GM12878 (cell line): ENCODE measurements around the gene DUSP12. TPM values are rescaled to one million over a fixed set of nuclear protein-coding genes. Genes with fewer than 3 reads are reported as not detected.

ENCODE experiments used
- CBFB ChIP-seq: IDR thresholded peaks from 2 replicates; pipeline ENCODE4 v1.6.1; 2016; ENCODE audit warnings: antibody characterized with exemption, low read depth
- CBX5 ChIP-seq: sonication (generic); IDR thresholded peaks from 2 replicates; pipeline ENCODE4 v1.6.1; 2016; ENCODE audit warnings: low read depth, moderate library complexity, mild to moderate bottlenecking, inconsistent platforms
- CHD1 ChIP-seq: IDR thresholded peaks from 2 replicates; pipeline ENCODE4 v1.6.1; 2012; ENCODE audit warnings: low read depth, low read length, improper control_type of control experiment
- E2F8 ChIP-seq: fragments of 450-650 bp; IDR thresholded peaks from 2 replicates; pipeline ENCODE4 v1.6.1; 2018; ENCODE audit warnings: mild to moderate bottlenecking, low read depth, moderate library complexity; ENCODE audit not compliant: partially characterized antibody
- EED ChIP-seq: sonication (generic); IDR thresholded peaks from 2 replicates; pipeline ENCODE4 v1.6.1; 2016; ENCODE audit warnings: antibody characterized with exemption, low read depth
- ETV6 ChIP-seq, 2 experiments: fragments of 450-650 bp in 1 of 2; IDR thresholded peaks in 1 of 2; conservative IDR thresholded peaks in 1 of 2; 2 replicates each; pipeline ENCODE4 v1.6.1; 2014; ENCODE audit warnings: antibody characterized with exemption in 1 of 2, borderline replicate concordance in 1 of 2, low read depth in 1 of 2, mild to moderate bottlenecking in 1 of 2, moderate library complexity in 1 of 2
- FOS ChIP-seq: IDR thresholded peaks from 3 replicates; pipeline ENCODE4 v1.6.1; 2011; ENCODE audit warnings: borderline replicate concordance; ENCODE audit not compliant: insufficient read length; ENCODE audit errors: extremely low read depth
- FOXK2 ChIP-seq: fragments of 450-650 bp; IDR thresholded peaks from 2 replicates; pipeline ENCODE4 v1.6.1; 2017; ENCODE audit warnings: mild to moderate bottlenecking, moderate library complexity
- IKZF1 ChIP-seq: fragments of 450-650 bp; conservative IDR thresholded peaks from 2 replicates; pipeline ENCODE4 v1.6.1; 2017; ENCODE audit warnings: antibody characterized with exemption, mild to moderate bottlenecking
- IRF4 ChIP-seq: IDR thresholded peaks from 2 replicates; pipeline ENCODE4 v1.6.1; 2011; ENCODE audit warnings: low read depth, low read length
- KDM1A ChIP-seq: fragments of 200-600 bp; sonication (generic); IDR thresholded peaks from 2 replicates; pipeline ENCODE4 v1.6.1; 2016; ENCODE audit warnings: borderline replicate concordance
- LARP7 ChIP-seq: fragments of 450-650 bp; IDR thresholded peaks from 2 replicates; pipeline ENCODE4 v1.6.1; 2017; ENCODE audit warnings: mild to moderate bottlenecking
- MXI1 ChIP-seq: fragments of 150-350 bp; IDR thresholded peaks from 2 replicates; pipeline ENCODE4 v1.6.1; 2011; ENCODE audit warnings: low read depth, mild to moderate bottlenecking, inconsistent platforms, low read length, improper control_type of control experiment
- MYC ChIP-seq: IDR thresholded peaks from 2 replicates; pipeline ENCODE4 v1.6.1; 2011; ENCODE audit warnings: mild to moderate bottlenecking, low read length, moderate library complexity, inconsistent platforms; ENCODE audit not compliant: insufficient read depth, insufficient replicate concordance, insufficient read length, severe bottlenecking
- NFYB ChIP-seq: IDR thresholded peaks from 2 replicates; pipeline ENCODE4 v1.6.1; 2011; ENCODE audit warnings: low read depth, mild to moderate bottlenecking, low read length, improper control_type of control experiment, moderate library complexity; ENCODE audit not compliant: insufficient read depth
- NRF1 ChIP-seq: conservative IDR thresholded peaks from 2 replicates; pipeline ENCODE4 v1.6.1; 2011; ENCODE audit warnings: mild to moderate bottlenecking, low read depth, low read length, improper control_type of control experiment
- PAX8 ChIP-seq: fragments of 450-650 bp; IDR thresholded peaks from 2 replicates; pipeline ENCODE4 v1.6.1; 2017; ENCODE audit warnings: mild to moderate bottlenecking, moderate library complexity
- POLR2A ChIP-seq: IDR thresholded peaks from 2 replicates; pipeline ENCODE4 v1.6.1; 2011; ENCODE audit warnings: low read depth, mild to moderate bottlenecking, low read length
- SMC3 ChIP-seq: IDR thresholded peaks from 2 replicates; pipeline ENCODE4 v1.6.1; 2011; ENCODE audit warnings: low read length, improper control_type of control experiment, borderline replicate concordance
- SREBF1 ChIP-seq: IDR thresholded peaks from 2 replicates; pipeline ENCODE4 v1.6.1; 2012; ENCODE audit warnings: mild to moderate bottlenecking, low read length
- STAT1 ChIP-seq: fragments of 450-650 bp; conservative IDR thresholded peaks from 2 replicates; pipeline ENCODE4 v1.6.1; 2014; ENCODE audit warnings: antibody characterized with exemption, mild to moderate bottlenecking
- TAF1 ChIP-seq: IDR thresholded peaks from 2 replicates; pipeline ENCODE4 v1.6.1; 2011; ENCODE audit warnings: mild to moderate bottlenecking, low read depth, low read length, borderline replicate concordance
- TCF12 ChIP-seq: IDR thresholded peaks from 2 replicates; pipeline ENCODE4 v1.6.1; 2011; ENCODE audit warnings: low read depth, mild to moderate bottlenecking, low read length
- ZNF687 ChIP-seq: fragments of 450-650 bp; IDR thresholded peaks from 2 replicates; pipeline ENCODE4 v1.6.1; 2017; ENCODE audit warnings: mild to moderate bottlenecking, moderate library complexity
- ZSCAN29 ChIP-seq: fragments of 450-650 bp; IDR thresholded peaks from 2 replicates; pipeline ENCODE4 v1.6.1; 2017; ENCODE audit warnings: mild to moderate bottlenecking, moderate library complexity
- polyA plus RNA-seq, 11 experiments: library from polyadenylated mRNA; depleted of rRNA in 4 of 11; unstranded in 6 of 11; stranded (reverse) in 5 of 11; fragments of >200 nt; fragmentation: Nextera tagmentation in 4 of 11; fragmentation: Illumina TruSeq in 1 of 11; extraction: Ambion mirVana in 4 of 11; extraction: Trizol in 1 of 11; gene quantifications; 1 replicate in 1 of 11; 2 replicates in 10 of 11; pipeline versions ENCODE4 v1.2.1 to v1.2.3, GENCODE V29; 2011 to 2016; ENCODE audit warnings: inconsistent platforms in 2 of 11, missing spikeins in 2 of 11, low read depth in 1 of 11
- total RNA-seq, 4 experiments: library from RNA; depleted of rRNA in 3 of 4; stranded (reverse); fragments of >200 nt in 3 of 4; fragmentation: Illumina TruSeq in 1 of 4; extraction: Trizol in 1 of 4; gene quantifications; 2 replicates each; pipeline versions ENCODE4 v1.2.1 to v1.2.3, GENCODE V29; 2013 to 2021

Gene DUSP12
- total and polyA plus RNA-seq, 10 of the 15 experiments (the other 5 are each of a cell fraction or from before 2014, with no cell fraction given): 7.0 to 51.5 (median 35.4) TPM

DNA sequence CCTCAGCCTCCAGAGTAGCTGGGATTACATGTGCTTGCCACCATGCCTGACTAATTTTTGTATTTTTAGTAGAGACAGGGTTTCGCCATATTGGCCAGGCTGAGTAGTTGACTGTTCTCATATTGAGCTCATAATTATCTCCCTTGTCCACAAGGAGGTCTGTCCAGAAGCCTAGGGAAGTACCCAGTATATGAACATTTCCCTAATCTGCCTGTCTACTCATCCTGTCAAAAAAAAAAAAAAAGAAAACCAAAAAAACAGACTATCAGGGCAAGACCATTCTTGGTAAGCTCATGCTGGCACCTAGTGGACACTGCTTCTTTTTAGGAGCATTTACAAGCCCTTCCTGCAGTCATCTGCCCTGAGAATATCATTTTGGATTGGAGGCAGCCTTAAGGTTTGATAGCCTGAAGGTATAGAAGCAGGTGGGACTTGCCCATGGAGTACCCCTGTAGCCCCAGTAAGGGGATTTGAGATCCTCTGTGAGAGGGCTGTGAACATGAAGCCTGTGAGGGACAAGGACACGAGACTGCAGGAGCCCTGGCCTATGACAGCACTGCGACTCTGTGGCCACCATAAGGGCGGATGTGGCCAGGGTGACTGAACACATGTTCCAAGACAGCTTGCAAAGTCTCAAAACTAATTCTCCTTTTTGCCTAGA is 10.8 kb upstream of the DUSP12 start (continued):
- TF ChIP-seq ZNF687 (peak; percentile 94), NFYB (peak; percentile 78), IRF4 (peak; percentile 29; the same call in 1 of the 2 replicates), LARP7 (no peak), EED (no peak), TAF1 (no peak), CBFB (peak; percentile 71; the same call in 1 of the 2 replicates), FOXK2 (no peak), CBX5 (no peak), ZSCAN29 (no peak), KDM1A (no peak), STAT1 (no peak), TCF12 (0 out of 2 replicates have a peak, but pooled peaks have one; percentile 48), NRF1 (no peak), SMC3 (peak; percentile 90), ETV6 (conservative IDR thresholded peaks at IDR 0.05 in 1 of 2, IDR thresholded peaks at IDR 0.05 in 1 of 2; ENCODE audit: borderline replicate concordance in 1 of 2, low read depth in 1 of 2) (peak in 1 of 2 experiments; percentile 52; a peak in 1 of 4 replicates), E2F8 (no peak), CHD1 (no peak), PAX8 (no peak), MXI1 (peak; percentile 47; the same call in 1 of the 2 replicates), MYC (no peak), POLR2A (peak; percentile 56), IKZF1 (peak; percentile 55), FOS (no peak), SREBF1 (no peak)
